Prostate gland (tissue), 2 donors: ENCODE data around the gene ZNF264. TPM values are rescaled to one million over a fixed set of nuclear protein-coding genes. Genes with fewer than 3 reads are reported as not detected.
"Not testable (repeated sequence)": the region's sequence is repeated elsewhere in the genome, so short reads cannot be mapped to it uniquely, and the experiment has no call there.

ENCODE experiments used
- DNase-seq: peaks from one replicate; pipeline ENCODE4 v3.0.0-alpha.2; 2019; ENCODE audit warnings: low spot score
- H3K27ac ChIP-seq, 2 donors: fragments of 200-600 bp; sonication (generic); 2 replicates each; pipeline ENCODE4 v1.5.1; 2017 to 2019
- H3K27me3 ChIP-seq: fragments of 200-600 bp; sonication (generic); replicated peaks from 2 replicates; pipeline ENCODE4 v1.5.1; 2019; ENCODE audit not compliant: insufficient read depth
- H3K36me3 ChIP-seq, 2 donors: fragments of 200-600 bp; sonication (generic); 1 replicate in 1 of 2; 2 replicates in 1 of 2; pipeline versions ENCODE4 v1.5.1 to v1.8.1; 2017 to 2019
- H3K4me1 ChIP-seq: fragments of 200-600 bp; sonication (generic); replicated peaks from 2 replicates; pipeline ENCODE4 v1.5.1; 2019
- H3K4me3 ChIP-seq, 2 donors: fragments of 200-600 bp; sonication (generic); 2 replicates each; pipeline ENCODE4 v1.5.1; 2017 to 2019
- H3K9me3 ChIP-seq: fragments of 200-600 bp; sonication (generic); 2 replicates; pipeline ENCODE4 v1.5.1; 2017
- CTCF ChIP-seq, 4 experiments: fragments of 200-600 bp in 2 of 4; fragments of 450-650 bp in 2 of 4; sonication (generic) in 2 of 4; IDR thresholded peaks; 1 replicate in 3 of 4; 2 replicates in 1 of 4; pipeline ENCODE4 v1.5.1; 2016 to 2019; ENCODE audit warnings: antibody characterized with exemption in 4 of 4, mild to moderate bottlenecking in 2 of 4, moderate library complexity in 2 of 4
- POLR2A ChIP-seq: fragments of 450-650 bp; IDR thresholded peaks from one replicate; pipeline ENCODE4 v1.6.1; 2016; ENCODE audit warnings: antibody characterized with exemption, mild to moderate bottlenecking
- POLR2AphosphoS5 ChIP-seq: sonication (generic); formaldehyde crosslinking; IDR thresholded peaks from one replicate; pipeline ENCODE4 v1.6.1; 2017; ENCODE audit warnings: antibody characterized with exemption
- WGBS: methylation state at CpG from one replicate; pipeline ENCODE4 v1.1.5; 2018; 5-methylcytosine and 5-hydroxymethylcytosine counted together
- intact Hi-C: fragments of 100-400 bp; cut with DNase I; formaldehyde crosslinking; loops from one replicate; pipeline ENCODE4 v1.14.2; 2022
- total RNA-seq, 2 donors: library from RNA; depleted of rRNA; stranded (reverse); fragments of >200 nt; gene quantifications; one replicate each; pipeline ENCODE4 v1.1.0, GENCODE V29; 2016

ZNF264 gene
- total RNA-seq, 2 donors from 2014 or later = 50.3 to 64.2 TPM

DNA sequence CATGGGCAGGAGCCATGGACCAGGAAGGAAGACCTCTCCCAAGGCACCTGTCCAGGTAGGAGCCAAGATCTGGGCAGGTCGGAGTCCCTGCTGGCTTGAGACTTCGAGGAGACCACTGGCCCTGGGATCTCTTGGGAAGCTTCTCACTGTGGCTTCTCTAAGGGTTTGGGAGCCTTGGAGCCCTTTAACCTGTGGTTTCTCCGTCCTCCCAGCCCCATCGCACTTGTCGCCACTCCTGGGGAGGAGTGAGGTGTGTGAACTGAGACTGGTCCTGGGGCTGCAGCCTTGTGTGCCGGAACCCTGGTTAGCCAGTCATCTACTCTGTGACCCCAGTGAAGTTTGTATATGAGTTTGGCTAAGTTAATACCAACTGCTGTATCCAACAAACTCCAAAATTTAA, 57.3 kb downstream of the ZNF264 start:
- Histone ChIP-seq H3K27ac (no peak overlapping the region), H3K27me3 (no peaks in the 10 kb centered on the region), H3K4me1 (no peaks in the 10 kb centered on the region), H3K9me3 (no peaks in the 10 kb centered on the region), H3K4me3 (no peak overlapping the region), H3K36me3 (peaks cover 6 to 12% of the 10 kb centered on the region in 2 donors)
- TF ChIP-seq CTCF (IDR thresholded peaks at IDR 0.05) (no peak), POLR2AphosphoS5 (no peak), POLR2A (no peak)
- DNase-seq = no peak
- intact Hi-C loops = no loop called here
- WGBS = 91% methylated on average over 6 of the region's 6 CpGs

GRCh38 chr19:57249329-57249728, 58.0 kb downstream of the ZNF264 start:
- Histone ChIP-seq H3K9me3 (no peaks in the 10 kb centered on the region), H3K4me1 (no peaks in the 10 kb centered on the region), H3K27ac (no peak overlapping the region), H3K27me3 (no peaks in the 10 kb centered on the region), H3K4me3 (no peak overlapping the region), H3K36me3 (peaks cover 11 to 19% of the 10 kb centered on the region in 2 donors)
- no peak for DNase-seq
- no peak for TF ChIP-seq POLR2A
- TF ChIP-seq CTCF (IDR thresholded peaks at IDR 0.05) = no peak
- no peak for TF ChIP-seq POLR2AphosphoS5
- intact Hi-C loops = no loop called here
- 96% methylated on average over 1 of the region's 1 CpG for WGBS

DNA sequence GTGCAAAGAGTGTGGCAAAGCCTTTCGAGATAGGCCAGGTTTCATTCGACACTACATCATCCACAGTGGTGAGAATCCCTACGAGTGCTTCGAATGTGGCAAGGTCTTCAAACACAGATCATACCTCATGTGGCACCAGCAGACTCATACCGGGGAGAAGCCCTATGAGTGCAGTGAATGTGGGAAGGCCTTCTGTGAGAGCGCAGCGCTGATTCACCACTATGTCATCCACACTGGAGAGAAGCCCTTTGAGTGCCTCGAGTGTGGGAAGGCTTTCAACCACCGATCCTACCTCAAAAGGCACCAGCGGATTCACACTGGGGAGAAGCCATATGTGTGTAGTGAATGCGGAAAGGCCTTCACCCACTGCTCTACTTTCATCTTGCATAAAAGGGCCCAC, 62.5 kb downstream of the ZNF264 start:
- WGBS = 96% methylated on average over 11 of the region's 11 CpGs
- peaks cover 9 to 20% of the 10 kb centered on the region in 2 donors for H3K36me3 ChIP-seq
- DNase-seq, H3K4me3 ChIP-seq, intact Hi-C loops, H3K4me1 ChIP-seq, H3K27me3 ChIP-seq, H3K9me3 ChIP-seq, H3K27ac ChIP-seq: not testable (repeated sequence)

DNA sequence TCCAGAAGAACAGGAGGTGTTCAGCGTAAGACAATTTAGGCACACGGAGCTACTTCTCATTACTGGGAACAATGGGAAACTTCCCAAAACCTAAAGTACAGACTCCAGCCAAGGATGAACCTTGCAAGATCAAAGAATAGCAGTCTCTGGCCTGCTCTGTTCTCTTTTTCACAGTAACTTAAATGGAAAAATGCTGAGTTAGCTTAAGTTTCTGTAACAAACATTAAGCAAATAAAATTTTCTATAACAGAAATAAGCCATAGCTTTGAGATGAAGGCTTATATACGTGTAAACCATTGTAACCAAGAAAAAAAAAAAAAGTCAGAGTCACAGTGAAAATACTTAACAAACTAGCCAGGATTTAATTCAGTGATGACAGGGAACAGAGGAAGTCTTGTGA, 70.7 kb downstream of the ZNF264 start:
- TF ChIP-seq POLR2A = no peak
- no peak for TF ChIP-seq CTCF (IDR thresholded peaks at IDR 0.05)
- TF ChIP-seq POLR2AphosphoS5 = no peak
- 92% methylated on average over 3 of the region's 3 CpGs for WGBS
- intact Hi-C loops = no loop called here
- Histone ChIP-seq H3K4me3 (no peak overlapping the region), H3K9me3 (no peaks in the 10 kb centered on the region), H3K4me1 (no peaks in the 10 kb centered on the region), H3K27me3 (no peaks in the 10 kb centered on the region), H3K36me3 (no peaks in the 10 kb centered on the region), H3K27ac (no peak overlapping the region)
- no peak for DNase-seq

- TF ChIP-seq POLR2AphosphoS5 = no peak
- TF ChIP-seq POLR2A = no peak
- no peak for TF ChIP-seq CTCF (IDR thresholded peaks at IDR 0.05)
- H3K36me3 ChIP-seq = no peaks in the 10 kb centered on the region
- WGBS = 95% methylated on average over 1 of the region's 1 CpG
- H3K4me1 ChIP-seq = no peaks in the 10 kb centered on the region
- no peaks in the 10 kb centered on the region for H3K27me3 ChIP-seq
- H3K27ac ChIP-seq = no peak overlapping the region
- H3K9me3 ChIP-seq = no peaks in the 10 kb centered on the region
- DNase-seq = no peak
- no peak overlapping the region for H3K4me3 ChIP-seq
- intact Hi-C loops = no loop called here
Measured at GRCh38 chr19:57263244-57263741, 72.0 kb downstream of the ZNF264 start.
